HL-60 (cell line): Measurements from ENCODE around the gene COL5A2.

Experiments used
- DNase-seq, 2 experiments: peaks; one replicate each; pipeline ENCODE4 v3.0.0-alpha.2; 2010 to 2020; ENCODE audit warnings: low read depth in 1 of 2, low spot score in 1 of 2
- H3K27ac ChIP-seq: fragments of 250-450 bp; sonication (Bioruptor Pico); replicated peaks from 2 replicates; pipeline ENCODE4 v1.5.1; 2020; ENCODE audit warnings: mild to moderate bottlenecking, moderate library complexity
- H3K27me3 ChIP-seq: fragments of 250-450 bp; sonication (Bioruptor Pico); 2 replicates; pipeline ENCODE4 v1.5.1; 2021; ENCODE audit warnings: mild to moderate bottlenecking, moderate library complexity; ENCODE audit not compliant: insufficient read depth, poor library complexity, severe bottlenecking
- H3K4me3 ChIP-seq: replicated peaks from 2 replicates; pipeline ENCODE4 v1.5.1; 2011; ENCODE audit warnings: mild to moderate bottlenecking, control low read depth, low read length; ENCODE audit not compliant: insufficient read depth
- CTCF ChIP-seq: IDR thresholded peaks from one replicate; pipeline ENCODE4 v1.5.1; 2011; ENCODE audit warnings: low read length, control low read depth, inconsistent platforms; ENCODE audit not compliant: insufficient read depth
- GABPA ChIP-seq: IDR thresholded peaks from 2 replicates; pipeline ENCODE4 v1.6.1; 2012; ENCODE audit warnings: low read depth
- POLR2AphosphoS5 ChIP-seq: IDR thresholded peaks from 2 replicates; pipeline ENCODE4 v1.6.1; 2012; ENCODE audit warnings: low read depth
- REST ChIP-seq: IDR thresholded peaks from 2 replicates; pipeline ENCODE4 v1.6.1; 2012; ENCODE audit warnings: low read depth; ENCODE audit not compliant: insufficient replicate concordance
- SPI1 ChIP-seq: IDR thresholded peaks from 2 replicates; pipeline ENCODE4 v1.6.1; 2012; ENCODE audit warnings: low read depth, mild to moderate bottlenecking, borderline replicate concordance

Gene COL5A2

GRCh38 chr2:189188115-189188805 is 8.7 kb upstream of the COL5A2 start:
- no peak overlapping the region for H3K4me3 ChIP-seq
- no peak for DNase-seq
- no peak for TF ChIP-seq POLR2AphosphoS5
- no peak for TF ChIP-seq CTCF
- no peak for TF ChIP-seq GABPA
- no peaks in the 10 kb centered on the region for H3K27me3 ChIP-seq
- H3K27ac ChIP-seq, result no peak overlapping the region

GRCh38 chr2:189183170-189183569 is 3.6 kb upstream of the COL5A2 start:
- H3K27me3 ChIP-seq, result peaks cover 2% of the 10 kb centered on the region
- DNase-seq, result no peak
- H3K27ac ChIP-seq, result no peak overlapping the region
- TF ChIP-seq POLR2AphosphoS5, result no peak
- no peak for TF ChIP-seq SPI1
- no peak for TF ChIP-seq CTCF
- no peak for TF ChIP-seq GABPA
- no peak for TF ChIP-seq REST
- H3K4me3 ChIP-seq, result no peak overlapping the region

- TF ChIP-seq POLR2AphosphoS5, result no peak
- TF ChIP-seq SPI1, result no peak
- TF ChIP-seq GABPA, result no peak
- no peak for TF ChIP-seq REST
- no peak for TF ChIP-seq CTCF
- Histone ChIP-seq H3K27me3 (peaks cover 2% of the 10 kb centered on the region), H3K4me3 (no peak overlapping the region), H3K27ac (no peak overlapping the region)
- DNase-seq, result no peak
These were observed 2.1 kb upstream of the COL5A2 start for GRCh38 chr2:189181706-189182105.
